Left ventricle myocardium inferior (tissue), 1 donor: ENCODE data around the gene DGKA. TPM values are rescaled to one million over a fixed set of nuclear protein-coding genes. Genes with fewer than 3 reads are reported as not detected.
A peak's percentile ranks its signal among the peaks of the same experiment; 100 is the strongest.

Source experiments
- DNase-seq: peaks from one replicate; pipeline ENCODE4 v3.0.0-alpha.2; 2020
- H3K27ac ChIP-seq: fragments of 200-600 bp; replicated peaks from 2 replicates; pipeline ENCODE4 v1.8.0; 2021
- H3K27me3 ChIP-seq: fragments of 200-600 bp; 2 replicates; pipeline ENCODE4 v1.8.0; 2021; ENCODE audit warnings: low read depth
- H3K36me3 ChIP-seq: fragments of 200-600 bp; 2 replicates; pipeline ENCODE4 v1.8.0; 2021
- H3K4me1 ChIP-seq: fragments of 200-600 bp; 2 replicates; pipeline ENCODE4 v1.8.0; 2021
- H3K4me3 ChIP-seq: fragments of 200-600 bp; 2 replicates; pipeline ENCODE4 v1.8.0; 2021; ENCODE audit warnings: mild to moderate bottlenecking, moderate library complexity
- H3K9me3 ChIP-seq: fragments of 200-600 bp; replicated peaks from 2 replicates; pipeline ENCODE4 v1.8.0; 2021
- CTCF ChIP-seq: fragments of 200-600 bp; IDR thresholded peaks from 2 replicates; pipeline ENCODE4 v1.8.0; 2021; ENCODE audit warnings: antibody characterized with exemption, mild to moderate bottlenecking, borderline replicate concordance
- intact Hi-C: fragments of 100-400 bp; cut with micrococcal nuclease; formaldehyde crosslinking; loops from one replicate; pipeline ENCODE4 v1.11.0; 2022
- total RNA-seq: library from RNA; stranded (reverse); fragmentation: NEBNext Ultra II Directional; extraction: Animal tissue kit (Norgen Biotek cat#: 25700); gene quantifications from one replicate; pipeline ENCODE4 v1.2.1, GENCODE V29; 2021
- donor health status: DM: no; HTN: yes; CAD: no; lungs with severe emphysema.

DGKA gene
- total RNA-seq, 1 donor from 2014 or later: 6.5 TPM

GRCh38 chr12:55970775-55971174, 39.8 kb downstream of the DGKA start:
- intact Hi-C loops: no loop called here
- TF ChIP-seq CTCF: no peak
- Histone ChIP-seq H3K9me3 (no peaks in the 10 kb centered on the region), H3K4me1 (peaks cover 52% of the 10 kb centered on the region), H3K27me3 (no peaks in the 10 kb centered on the region), H3K4me3 (no peak overlapping the region), H3K27ac (no peak overlapping the region), H3K36me3 (no peaks in the 10 kb centered on the region)
- no peak for DNase-seq

GRCh38 chr12:55972042-55972441, 41.1 kb downstream of the DGKA start:
- Histone ChIP-seq H3K4me1 (peaks cover 54% of the 10 kb centered on the region), H3K9me3 (no peaks in the 10 kb centered on the region), H3K27me3 (no peaks in the 10 kb centered on the region), H3K27ac (peak overlapping the region; percentile 96), H3K4me3 (peak overlapping the region; percentile 78), H3K36me3 (no peaks in the 10 kb centered on the region)
- intact Hi-C loops: no loop called here
- no peak for TF ChIP-seq CTCF
- no peak for DNase-seq

GRCh38 chr12:55972456-55972855, 41.5 kb downstream of the DGKA start:
- DNase-seq: no peak
- TF ChIP-seq CTCF: no peak
- H3K27me3 ChIP-seq: no peaks in the 10 kb centered on the region
- H3K36me3 ChIP-seq: no peaks in the 10 kb centered on the region
- peak overlapping the region; percentile 96 for H3K27ac ChIP-seq
- intact Hi-C loops: no loop called here
- H3K4me3 ChIP-seq: peak overlapping the region; percentile 78
- peaks cover 54% of the 10 kb centered on the region for H3K4me1 ChIP-seq
- H3K9me3 ChIP-seq: no peaks in the 10 kb centered on the region

- Histone ChIP-seq H3K27me3 (no peaks in the 10 kb centered on the region), H3K27ac (peak overlapping the region; percentile 96), H3K4me1 (peaks cover 56% of the 10 kb centered on the region), H3K9me3 (no peaks in the 10 kb centered on the region), H3K4me3 (peak overlapping the region; percentile 78), H3K36me3 (no peaks in the 10 kb centered on the region)
- intact Hi-C loops: no loop called here
- no peak for DNase-seq
- TF ChIP-seq CTCF: no peak
Measured at GRCh38 chr12:55972911-55973598, 42.1 kb downstream of the DGKA start.

- Histone ChIP-seq H3K27me3 (no peaks in the 10 kb centered on the region), H3K36me3 (no peaks in the 10 kb centered on the region), H3K4me1 (peaks cover 57% of the 10 kb centered on the region), H3K27ac (peak within 1 kb of the TSS; percentile 99), H3K4me3 (peak within 1 kb of the TSS; percentile 99), H3K9me3 (no peaks in the 10 kb centered on the region)
- intact Hi-C loops: no loop called here
- TF ChIP-seq CTCF: peak; percentile 62
- peak; percentile 99 for DNase-seq
Measured at GRCh38 chr12:55973599-55974307, 42.8 kb downstream of the DGKA start, which contains the start of gene RAB5B. Gene RAB5B (plus strand): TSS chr12:55974078. CDS start chr12:55986961, 12,883 bp downstream.
